Measurements from ENCODE around the gene KLF15.

DNA sequence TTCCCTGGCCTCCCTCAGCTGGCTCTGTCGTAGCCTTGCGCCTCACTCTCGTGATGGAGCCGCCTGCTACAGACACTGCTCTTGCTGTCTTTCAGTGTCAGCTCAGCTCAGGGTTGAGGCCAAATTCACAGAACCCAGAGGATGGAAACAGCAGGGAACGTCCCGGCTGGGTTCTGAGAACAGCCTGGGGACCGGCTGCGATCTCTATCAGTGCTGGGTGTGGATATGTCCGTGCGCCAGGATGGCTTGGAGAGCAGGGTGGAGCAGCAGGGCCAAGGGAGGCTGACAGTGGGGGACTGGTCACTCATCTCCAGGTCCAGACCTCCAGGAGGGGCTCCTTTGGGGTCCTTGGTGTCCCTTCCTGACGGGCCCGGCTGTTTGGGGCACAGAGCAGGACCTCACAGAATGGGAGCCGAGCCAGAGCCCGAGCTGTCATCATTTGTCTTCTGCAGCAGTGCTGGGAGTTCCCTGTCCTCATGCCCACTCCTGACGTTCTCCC is 18.4 kb downstream of the KLF15 start:
- TF ChIP-seq, protein P1, sequence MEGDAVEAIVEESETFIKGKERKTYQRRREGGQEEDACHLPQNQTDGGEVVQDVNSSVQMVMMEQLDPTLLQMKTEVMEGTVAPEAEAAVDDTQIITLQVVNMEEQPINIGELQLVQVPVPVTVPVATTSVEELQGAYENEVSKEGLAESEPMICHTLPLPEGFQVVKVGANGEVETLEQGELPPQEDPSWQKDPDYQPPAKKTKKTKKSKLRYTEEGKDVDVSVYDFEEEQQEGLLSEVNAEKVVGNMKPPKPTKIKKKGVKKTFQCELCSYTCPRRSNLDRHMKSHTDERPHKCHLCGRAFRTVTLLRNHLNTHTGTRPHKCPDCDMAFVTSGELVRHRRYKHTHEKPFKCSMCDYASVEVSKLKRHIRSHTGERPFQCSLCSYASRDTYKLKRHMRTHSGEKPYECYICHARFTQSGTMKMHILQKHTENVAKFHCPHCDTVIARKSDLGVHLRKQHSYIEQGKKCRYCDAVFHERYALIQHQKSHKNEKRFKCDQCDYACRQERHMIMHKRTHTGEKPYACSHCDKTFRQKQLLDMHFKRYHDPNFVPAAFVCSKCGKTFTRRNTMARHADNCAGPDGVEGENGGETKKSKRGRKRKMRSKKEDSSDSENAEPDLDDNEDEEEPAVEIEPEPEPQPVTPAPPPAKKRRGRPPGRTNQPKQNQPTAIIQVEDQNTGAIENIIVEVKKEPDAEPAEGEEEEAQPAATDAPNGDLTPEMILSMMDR (IDR thresholded peaks at IDR 0.05; ENCODE audit: poor library complexity): no peak
- no peak for TF ChIP-seq EZH2phosphoT487 (IDR thresholded peaks at IDR 0.05; ENCODE audit: low read depth, severe bottlenecking, unreplicated experiment)

All from hepatocyte (in vitro differentiated cells).